GM13977 (cell line): ENCODE results near the gene SLC5A5.
"Not testable (repeated sequence)": the region's sequence is repeated elsewhere in the genome, so short reads cannot be mapped to it uniquely, and the experiment has no call there.

ENCODE experiments used
- DNase-seq: peaks from one replicate; pipeline ENCODE4 v3.0.0; 2012; ENCODE audit warnings: low spot score
- CTCF ChIP-seq: IDR thresholded peaks from 2 replicates; pipeline ENCODE4 v1.5.1; 2012; ENCODE audit warnings: mild to moderate bottlenecking, control low read depth; ENCODE audit not compliant: insufficient read depth; ENCODE audit errors: extremely low read depth, missing control alignments
- in situ Hi-C: fragments of 300-500 bp; cut with MboI; formaldehyde crosslinking; loops from one replicate; pipeline ENCODE4 v1.12.0; 2022; ENCODE audit warnings: low sequenced_read_pairs, low pct_unique_long_range_greater_than_20kb, mixed read lengths, inconsistent platforms; ENCODE audit not compliant: unreplicated experiment

SLC5A5 gene

GRCh38 chr19:17883627-17884410 lies 12.1 kb downstream of the SLC5A5 start:
- in situ Hi-C loops: no loop called here
- TF ChIP-seq CTCF: no peak
- no peak for DNase-seq

GRCh38 chr19:17886515-17886914 lies 14.8 kb downstream of the SLC5A5 start:
- in situ Hi-C loops: no loop called here
- no peak for TF ChIP-seq CTCF
- DNase-seq: no peak

- DNase-seq, in situ Hi-C loops: not testable (repeated sequence)
These were observed 15.5 kb downstream of the SLC5A5 start for GRCh38 chr19:17887221-17887620.

- no peak for TF ChIP-seq CTCF
- in situ Hi-C loops: no loop called here
- no peak for DNase-seq
These were observed 16.5 kb downstream of the SLC5A5 start for GRCh38 chr19:17888260-17888659.

- in situ Hi-C loops: no loop called here
- DNase-seq: no peak
- TF ChIP-seq CTCF: no peak
These were observed 18.0 kb downstream of the SLC5A5 start for GRCh38 chr19:17889609-17890214.

GRCh38 chr19:17893766-17894165 lies 22.0 kb downstream of the SLC5A5 start:
- in situ Hi-C loops: no loop called here
- no peak for DNase-seq
- no peak for TF ChIP-seq CTCF

- no peak for DNase-seq
- TF ChIP-seq CTCF: no peak
- in situ Hi-C loops: no loop called here
These were observed 31.0 kb downstream of the SLC5A5 start for GRCh38 chr19:17902701-17903100.
